Trophoblast cell (in vitro differentiated cells and primary cell): ENCODE measurements around the gene SRP72.

ENCODE experiments used
- DNase-seq, 2 donors: peaks; one replicate each; pipeline ENCODE4 v3.0.0-alpha.2; 2016
- H2AFZ ChIP-seq: 2 replicates; pipeline ENCODE4 v1.6.1; 2013; ENCODE audit warnings: low read length, moderate library complexity, mild to moderate bottlenecking; ENCODE audit not compliant: insufficient read depth, poor library complexity
- H2AK5ac ChIP-seq: 2 replicates; pipeline ENCODE4 v1.6.1; 2013; ENCODE audit warnings: mild to moderate bottlenecking, low read length
- H2BK120ac ChIP-seq: 2 replicates; pipeline ENCODE4 v1.6.1; 2013; ENCODE audit warnings: low read length, mild to moderate bottlenecking, moderate library complexity; ENCODE audit not compliant: insufficient read depth, poor library complexity
- H2BK12ac ChIP-seq: 2 replicates; pipeline ENCODE4 v1.6.1; 2013; ENCODE audit warnings: mild to moderate bottlenecking, low read length, moderate library complexity
- H2BK5ac ChIP-seq: 2 replicates; pipeline ENCODE4 v1.6.1; 2013; ENCODE audit warnings: low read length, low read depth, moderate library complexity, mild to moderate bottlenecking; ENCODE audit not compliant: poor library complexity
- H3K14ac ChIP-seq: 2 replicates; pipeline ENCODE4 v1.6.1; 2013; ENCODE audit warnings: mild to moderate bottlenecking, low read length
- H3K18ac ChIP-seq: 2 replicates; pipeline ENCODE4 v1.6.1; 2013; ENCODE audit warnings: mild to moderate bottlenecking, low read length
- H3K23ac ChIP-seq: 2 replicates; pipeline ENCODE4 v1.6.1; 2013; ENCODE audit warnings: low read length
- H3K27ac ChIP-seq: 2 replicates; pipeline ENCODE4 v1.5.1; 2013; ENCODE audit warnings: low read depth, mild to moderate bottlenecking, inconsistent platforms, low read length, moderate library complexity
- H3K27me3 ChIP-seq: 2 replicates; pipeline ENCODE4 v1.6.1; 2013; ENCODE audit warnings: inconsistent platforms, mild to moderate bottlenecking, low read length, moderate library complexity; ENCODE audit not compliant: insufficient read depth
- H3K36me3 ChIP-seq, 2 experiments: 1 replicate in 1 of 2; 2 replicates in 1 of 2; pipeline ENCODE4 v1.6.1; 2013; ENCODE audit warnings: low read length in 2 of 2, mild to moderate bottlenecking in 2 of 2, moderate library complexity in 1 of 2; ENCODE audit not compliant: insufficient read depth in 2 of 2, control insufficient read depth in 1 of 2
- H3K4ac ChIP-seq: 2 replicates; pipeline ENCODE4 v1.6.1; 2013; ENCODE audit warnings: low read depth, mild to moderate bottlenecking, low read length, moderate library complexity
- H3K4me1 ChIP-seq, 2 experiments: 1 replicate in 1 of 2; 2 replicates in 1 of 2; pipeline ENCODE4 v1.6.1; 2013; ENCODE audit warnings: low read length in 2 of 2, mild to moderate bottlenecking in 2 of 2, moderate library complexity in 1 of 2; ENCODE audit not compliant: insufficient read depth in 2 of 2, control insufficient read depth in 1 of 2
- H3K4me2 ChIP-seq: 2 replicates; pipeline ENCODE4 v1.6.1; 2013; ENCODE audit warnings: inconsistent platforms, mild to moderate bottlenecking, low read length, moderate library complexity
- H3K4me3 ChIP-seq: 2 replicates; pipeline ENCODE4 v1.5.1; 2013; ENCODE audit warnings: mild to moderate bottlenecking, low read depth, low read length, inconsistent platforms
- H3K79me1 ChIP-seq: one replicate; pipeline ENCODE4 v1.6.1; 2013; ENCODE audit warnings: low read length
- H3K79me2 ChIP-seq: 2 replicates; pipeline ENCODE4 v1.6.1; 2013; ENCODE audit warnings: low read length, mild to moderate bottlenecking; ENCODE audit not compliant: control insufficient read depth, insufficient read depth, poor library complexity
- H3K9ac ChIP-seq: 2 replicates; pipeline ENCODE4 v1.6.1; 2013; ENCODE audit warnings: mild to moderate bottlenecking, low read length
- H3K9me3 ChIP-seq: 2 replicates; pipeline ENCODE4 v1.6.1; 2013; ENCODE audit warnings: low read depth, mild to moderate bottlenecking, control low read depth, inconsistent platforms, low read length; ENCODE audit not compliant: insufficient read depth
- H4K12ac ChIP-seq: 2 replicates; pipeline ENCODE4 v1.6.1; 2013; ENCODE audit warnings: low read depth, mild to moderate bottlenecking, low read length, moderate library complexity
- H4K8ac ChIP-seq: 2 replicates; pipeline ENCODE4 v1.6.1; 2013; ENCODE audit warnings: low read depth, mild to moderate bottlenecking, low read length, moderate library complexity
- H4K91ac ChIP-seq: one replicate; pipeline ENCODE4 v1.6.1; 2013; ENCODE audit warnings: low read depth, mild to moderate bottlenecking, low read length, moderate library complexity
- WGBS: extraction: QIAGEN DNeasy Blood & Tissue Kit; methylation state at CpG from one replicate; pipeline ENCODE4 v1.1.7; 2013; ENCODE audit warnings: missing lambda C conversion rate; ENCODE audit not compliant: insufficient read length, insufficient coverage; ENCODE audit errors: extremely low coverage; 5-methylcytosine and 5-hydroxymethylcytosine counted together

SRP72 gene

DNA sequence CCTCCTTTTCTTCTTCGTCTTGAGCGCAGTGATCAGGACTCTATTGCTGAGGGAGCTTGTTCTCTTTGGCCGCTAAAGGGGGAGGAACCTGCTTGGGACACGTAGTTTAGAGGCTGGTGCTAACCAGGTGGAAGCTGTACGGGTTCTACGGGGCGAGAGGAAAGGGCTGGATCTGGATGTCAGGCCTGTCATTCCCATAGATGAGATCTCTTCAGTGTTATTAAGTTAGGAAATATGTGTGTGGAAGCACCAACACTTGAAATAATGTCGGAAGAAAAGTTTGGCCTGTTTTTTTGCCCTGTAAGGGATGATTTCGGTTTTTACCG lies 643 bp downstream of the SRP72 start:
- Histone ChIP-seq H3K36me3 (peaks cover 9% of the 10 kb centered on the region in 2 experiments), H2BK120ac (no peak overlapping the region), H3K4me1 (peaks cover 4 to 9% of the 10 kb centered on the region in 2 experiments), H4K12ac (no peak overlapping the region), H3K79me1 (peaks cover 8% of the 10 kb centered on the region), H3K18ac (no peak overlapping the region), H3K4me2 (peak overlapping the region; percentile 44), H3K9me3 (no peaks in the 10 kb centered on the region), H2BK5ac (no peak overlapping the region), H3K9ac (peak overlapping the region; percentile 89), H3K4ac (peak overlapping the region; percentile 54), H2AFZ (no peak overlapping the region), H2AK5ac (no peak overlapping the region), H3K27me3 (no peaks in the 10 kb centered on the region), H2BK12ac (no peak overlapping the region), H4K91ac (peak overlapping the region; percentile 85), H3K14ac (peak overlapping the region; percentile 75), H4K8ac (peak overlapping the region; percentile 89), H3K79me2 (peaks cover 4% of the 10 kb centered on the region), H3K23ac (no peak overlapping the region), H3K27ac (peak overlapping the region; percentile 88), H3K4me3 (peak overlapping the region; percentile 85)
- DNase-seq = peak; percentile 56 to 75
- WGBS = no CpG with 5 or more reads among the region's 10 CpGs

DNA sequence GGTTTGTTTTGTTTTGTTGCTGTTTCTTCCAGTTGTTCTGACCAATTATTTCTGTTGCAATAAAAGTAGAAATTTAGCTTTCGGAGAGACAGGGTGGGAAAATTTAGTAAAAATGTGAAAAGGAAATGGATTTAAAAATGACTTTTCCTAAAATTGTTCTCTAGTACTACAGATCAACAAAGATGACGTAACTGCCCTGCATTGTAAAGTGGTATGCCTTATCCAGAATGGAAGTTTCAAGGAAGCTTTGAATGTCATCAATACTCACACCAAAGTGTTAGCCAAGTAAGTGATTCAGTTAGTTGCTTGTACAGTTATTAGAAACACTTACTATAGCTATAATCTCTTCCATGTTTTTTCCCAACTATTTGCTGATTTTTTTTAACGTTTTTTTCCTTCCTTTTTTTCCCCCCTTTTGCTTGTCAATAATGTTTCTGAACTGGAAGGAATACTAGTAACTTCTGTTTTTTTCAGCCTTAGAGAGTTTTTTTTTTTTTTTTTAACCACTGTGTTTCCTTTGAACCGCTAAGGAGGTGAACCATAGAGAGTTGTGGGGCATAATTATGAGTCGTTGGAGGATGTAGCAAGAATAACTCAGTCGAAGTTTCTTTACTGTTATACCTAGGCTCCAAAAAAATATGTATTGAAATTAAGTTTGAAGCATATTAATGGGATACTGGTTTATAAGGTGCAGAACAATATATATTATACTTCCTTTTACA lies 2.2 kb downstream of the SRP72 start:
- WGBS = 100% methylated on average over 1 of the region's 6 CpGs
- H3K27me3 ChIP-seq = no peaks in the 10 kb centered on the region
- no peak overlapping the region for H3K4ac ChIP-seq
- H3K27ac ChIP-seq = no peak overlapping the region
- no peak overlapping the region for H2AK5ac ChIP-seq
- no peaks in the 10 kb centered on the region for H3K9me3 ChIP-seq
- no peak overlapping the region for H3K14ac ChIP-seq
- peaks cover 4% of the 10 kb centered on the region for H3K79me2 ChIP-seq
- no peak overlapping the region for H2BK5ac ChIP-seq
- H2BK120ac ChIP-seq = no peak overlapping the region
- no peak overlapping the region for H4K12ac ChIP-seq
- H2AFZ ChIP-seq = no peak overlapping the region
- H3K4me3 ChIP-seq = no peak overlapping the region
- peaks cover 8% of the 10 kb centered on the region for H3K79me1 ChIP-seq
- H3K4me1 ChIP-seq = peaks cover 4 to 9% of the 10 kb centered on the region in 2 experiments
- no peak overlapping the region for H3K23ac ChIP-seq
- H3K9ac ChIP-seq = no peak overlapping the region
- peak in 1 of 2 donors; percentile 7 for DNase-seq
- H3K36me3 ChIP-seq = peaks cover 17% of the 10 kb centered on the region in 2 experiments
- no peak overlapping the region for H4K91ac ChIP-seq
- no peak overlapping the region for H3K18ac ChIP-seq
- H4K8ac ChIP-seq = no peak overlapping the region
- H2BK12ac ChIP-seq = no peak overlapping the region
- no peak overlapping the region for H3K4me2 ChIP-seq

DNA sequence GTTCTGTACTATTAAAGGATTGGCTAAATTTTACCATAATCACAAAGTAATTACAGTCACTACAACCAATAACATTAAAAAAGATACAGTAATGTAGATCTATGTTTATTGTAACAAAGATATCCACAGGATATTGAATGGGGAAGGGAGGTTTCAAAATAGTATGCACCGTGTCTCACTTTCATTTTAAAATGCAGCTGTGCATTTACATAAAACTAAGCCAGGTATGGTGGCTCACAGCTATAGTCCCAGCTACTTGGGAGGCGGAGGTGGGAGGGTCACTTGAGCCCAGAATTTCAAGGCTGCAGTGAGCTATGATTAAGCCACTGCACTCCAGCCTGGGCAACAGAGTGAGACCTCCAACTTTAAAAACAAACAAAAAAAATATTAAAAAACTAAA lies 8.5 kb downstream of the SRP72 start:
- no peak overlapping the region for H4K12ac ChIP-seq
- no peak overlapping the region for H2AFZ ChIP-seq
- H3K79me2 ChIP-seq = no peaks in the 10 kb centered on the region
- H3K18ac ChIP-seq = no peak overlapping the region
- H3K4ac ChIP-seq = no peak overlapping the region
- DNase-seq = no peak
- H2BK12ac ChIP-seq = no peak overlapping the region
- H2BK5ac ChIP-seq = no peak overlapping the region
- H3K9ac ChIP-seq = no peak overlapping the region
- no peak overlapping the region for H2BK120ac ChIP-seq
- H4K8ac ChIP-seq = no peak overlapping the region
- H3K4me2 ChIP-seq = no peak overlapping the region
- H3K23ac ChIP-seq = no peak overlapping the region
- H3K27me3 ChIP-seq = no peaks in the 10 kb centered on the region
- WGBS = no CpG with 5 or more reads among the region's 2 CpGs
- H3K79me1 ChIP-seq = no peaks in the 10 kb centered on the region
- H3K4me3 ChIP-seq = no peak overlapping the region
- no peak overlapping the region for H2AK5ac ChIP-seq
- no peaks in the 10 kb centered on the region for H3K4me1 ChIP-seq
- peaks cover 31 to 35% of the 10 kb centered on the region in 2 experiments for H3K36me3 ChIP-seq
- no peaks in the 10 kb centered on the region for H3K9me3 ChIP-seq
- no peak overlapping the region for H4K91ac ChIP-seq
- no peak overlapping the region for H3K14ac ChIP-seq
- H3K27ac ChIP-seq = no peak overlapping the region

GRCh38 chr4:56477192-56477702 lies 9.8 kb downstream of the SRP72 start:
- Histone ChIP-seq H2BK5ac (no peak overlapping the region), H3K36me3 (peaks cover 36% of the 10 kb centered on the region in 2 experiments), H4K12ac (no peak overlapping the region), H3K79me1 (no peaks in the 10 kb centered on the region), H2AFZ (no peak overlapping the region), H3K23ac (no peak overlapping the region), H3K14ac (no peak overlapping the region), H2BK12ac (no peak overlapping the region), H3K18ac (no peak overlapping the region), H3K9me3 (no peaks in the 10 kb centered on the region), H3K79me2 (no peaks in the 10 kb centered on the region), H3K4me2 (no peak overlapping the region), H2AK5ac (no peak overlapping the region), H2BK120ac (no peak overlapping the region), H4K91ac (no peak overlapping the region), H3K27ac (no peak overlapping the region), H3K9ac (no peak overlapping the region), H3K4me1 (no peaks in the 10 kb centered on the region), H3K27me3 (no peaks in the 10 kb centered on the region), H3K4ac (no peak overlapping the region), H4K8ac (no peak overlapping the region), H3K4me3 (no peak overlapping the region)
- no CpG with 5 or more reads among the region's 5 CpGs for WGBS
- no peak for DNase-seq
